GM19438 (cell line): ENCODE measurements around the gene ATF4.

Source experiments
- ATAC-seq: cut with Tn5 transposase; IDR thresholded peaks from one replicate; pipeline ENCODE4 v1.9.1; 2021; ENCODE audit warnings: low read depth; ENCODE audit not compliant: unreplicated experiment

ATF4 gene

GRCh38 chr22:39527481-39527961 lies 7.2 kb downstream of the ATF4 start:
- ATAC-seq: no peak

GRCh38 chr22:39528080-39528661 lies 7.8 kb downstream of the ATF4 start:
- no peak for ATAC-seq

GRCh38 chr22:39528681-39529486 lies 8.5 kb downstream of the ATF4 start:
- ATAC-seq: no peak

- no peak for ATAC-seq
Observed at GRCh38 chr22:39529487-39529851, 9.1 kb downstream of the ATF4 start.

- no peak for ATAC-seq
Observed at GRCh38 chr22:39530116-39530515, 9.8 kb downstream of the ATF4 start.

- ATAC-seq: no peak
Observed at GRCh38 chr22:39530692-39531331, 10.4 kb downstream of the ATF4 start.

GRCh38 chr22:39532215-39533073 lies 12.1 kb downstream of the ATF4 start, which contains the start of gene RPS19BP1:
RPS19BP1 (minus strand) TSS chr22:39532748; CDS start chr22:39532738, 10 bp downstream.
- peak; percentile 65 for ATAC-seq

GRCh38 chr22:39534092-39534506 lies 13.7 kb downstream of the ATF4 start:
- no peak for ATAC-seq

- no peak for ATAC-seq
Observed at GRCh38 chr22:39534591-39535356, 14.4 kb downstream of the ATF4 start.

- ATAC-seq: no peak
Observed at GRCh38 chr22:39535357-39535725, 15.0 kb downstream of the ATF4 start.

- no peak for ATAC-seq
Observed at GRCh38 chr22:39535831-39536449, 15.6 kb downstream of the ATF4 start.

- ATAC-seq: no peak
Observed at GRCh38 chr22:39536711-39537110, 16.3 kb downstream of the ATF4 start.

GRCh38 chr22:39537975-39538374 lies 17.6 kb downstream of the ATF4 start:
- no peak for ATAC-seq

- ATAC-seq: no peak
Observed at GRCh38 chr22:39543095-39543494, 22.7 kb downstream of the ATF4 start.

GRCh38 chr22:39545386-39546365 lies 25.3 kb downstream of the ATF4 start:
- ATAC-seq: no peak

- no peak for ATAC-seq
Observed at GRCh38 chr22:39546889-39547586, 26.7 kb downstream of the ATF4 start.

- no peak for ATAC-seq
Observed at GRCh38 chr22:39547587-39547947, 27.2 kb downstream of the ATF4 start.

GRCh38 chr22:39553429-39553828 lies 33.1 kb downstream of the ATF4 start:
- ATAC-seq: no peak
